Fibroblast of pulmonary artery (primary cell): ENCODE data around the gene TMEM143.
"Not testable (repeated sequence)": the region's sequence is repeated elsewhere in the genome, so short reads cannot be mapped to it uniquely, and the experiment has no call there.

Experiments used
- DNase-seq: peaks from one replicate; pipeline ENCODE4 v3.0.0-alpha.2; 2010; ENCODE audit warnings: low read depth
- H3K4me3 ChIP-seq: replicated peaks from 2 replicates; pipeline ENCODE4 v1.5.1; 2011; ENCODE audit warnings: low read depth, mild to moderate bottlenecking, control low read depth, low read length, moderate library complexity
- CTCF ChIP-seq: IDR thresholded peaks from 2 replicates; pipeline ENCODE4 v1.5.1; 2011; ENCODE audit warnings: mild to moderate bottlenecking, control low read depth, low read length, inconsistent platforms; ENCODE audit errors: missing control alignments

The TMEM143 gene

DNA sequence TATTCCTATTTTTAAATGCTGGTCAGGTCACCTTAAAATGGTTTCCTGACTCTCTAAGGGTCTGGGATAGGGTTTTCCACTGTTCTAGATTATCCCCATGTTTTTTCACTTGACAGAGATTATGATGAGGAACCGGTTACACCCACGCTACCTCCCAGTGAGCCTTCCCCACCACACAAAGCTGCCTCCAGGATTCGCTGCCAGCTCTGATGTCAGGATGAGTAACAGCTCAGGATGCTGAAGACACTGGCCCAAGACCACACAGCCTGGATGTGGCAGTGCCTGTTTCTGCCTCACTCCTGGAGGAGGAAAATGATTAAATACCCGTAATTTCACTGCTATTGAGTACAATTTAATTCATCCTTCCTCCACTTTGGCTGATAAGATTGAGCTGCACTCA lies 70.9 kb downstream of the TMEM143 start:
- no peak overlapping the region for H3K4me3 ChIP-seq
- DNase-seq: peak; percentile 80
- no peak for TF ChIP-seq CTCF

DNA sequence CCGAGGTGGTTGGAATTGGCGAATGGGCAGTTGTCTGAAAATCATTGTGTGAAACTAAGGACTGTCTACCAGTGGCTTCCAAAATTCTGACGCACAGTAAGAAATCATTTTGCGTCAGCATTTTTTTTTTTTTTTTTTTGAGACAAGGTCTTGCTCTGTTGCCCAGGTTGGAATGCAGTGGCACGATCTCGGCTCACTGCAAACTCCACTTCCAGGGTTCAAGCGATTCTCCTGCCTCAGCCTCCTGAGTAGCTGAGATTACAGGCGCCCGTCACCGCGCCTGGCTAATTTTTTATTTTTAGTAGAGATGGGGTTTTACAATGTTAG lies 72.3 kb downstream of the TMEM143 start:
- not testable (repeated sequence) for H3K4me3 ChIP-seq

DNA sequence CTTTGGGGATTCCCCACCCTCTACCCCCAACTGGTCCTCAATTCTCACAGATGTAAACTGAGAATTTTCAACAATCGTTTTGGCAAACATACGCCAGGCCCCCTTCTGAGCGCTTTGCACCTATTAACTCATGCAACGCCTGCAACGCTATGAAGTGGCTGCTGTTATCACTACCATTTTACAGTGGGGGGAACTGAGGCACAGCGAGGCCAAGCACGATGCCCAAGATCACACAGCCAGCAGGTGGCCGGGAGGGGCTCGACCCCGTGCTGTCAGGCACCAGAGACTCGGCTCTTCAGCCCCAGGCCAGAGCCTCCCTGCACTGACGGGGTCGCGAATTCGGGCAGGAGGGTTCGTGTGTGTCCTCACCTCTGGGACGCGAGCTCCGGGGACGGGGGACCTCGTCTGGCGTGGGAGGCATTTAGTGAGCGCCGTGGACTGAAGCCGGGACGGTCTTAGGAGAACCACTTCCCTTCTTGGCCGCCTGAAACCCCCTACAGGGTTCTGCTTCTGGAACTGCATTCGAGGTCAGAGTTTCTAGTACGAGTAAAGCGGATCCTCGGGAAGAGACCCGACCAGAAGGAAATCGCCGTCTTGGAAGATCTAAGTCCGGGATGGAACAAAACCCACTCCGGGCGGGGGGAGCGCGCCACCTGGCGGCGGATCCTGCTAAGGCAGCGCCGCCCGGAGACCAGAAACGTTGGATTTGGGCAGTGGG lies 72.8 kb downstream of the TMEM143 start:
- peak; percentile 95 for TF ChIP-seq CTCF
- peak overlapping the region; percentile 55 for H3K4me3 ChIP-seq
- DNase-seq: peak; percentile 85

More for the DNA sequence above, 72.3 kb downstream of the TMEM143 start:
- not testable (repeated sequence) for DNase-seq

DNA sequence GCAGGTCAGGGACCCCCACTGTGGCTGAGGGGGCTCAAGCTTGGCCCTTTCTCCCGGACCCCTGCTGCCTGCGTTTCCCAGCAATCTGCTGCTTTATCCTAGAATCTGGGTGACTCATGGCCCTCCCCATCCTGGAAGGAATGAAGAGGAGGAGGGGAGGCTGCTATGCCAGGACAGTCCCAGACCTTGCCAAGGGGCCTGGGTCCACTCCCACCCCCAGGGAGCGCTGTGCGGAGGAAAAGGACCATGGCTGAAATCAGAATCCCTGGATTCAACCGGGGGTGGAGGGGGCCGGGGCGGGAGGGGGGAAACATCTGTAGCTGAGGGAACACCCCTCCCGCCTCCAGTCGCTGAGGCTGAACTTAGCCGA lies 73.4 kb downstream of the TMEM143 start:
- peak overlapping the region; percentile 25 for H3K4me3 ChIP-seq
- peak; percentile 29 for DNase-seq

GRCh38 chr19:48287748-48288147 lies 76.0 kb downstream of the TMEM143 start:
- H3K4me3 ChIP-seq: no peak overlapping the region
- TF ChIP-seq CTCF: no peak
- no peak for DNase-seq

More for the DNA sequence above, 73.4 kb downstream of the TMEM143 start:
- peak; percentile 14 for TF ChIP-seq CTCF

DNA sequence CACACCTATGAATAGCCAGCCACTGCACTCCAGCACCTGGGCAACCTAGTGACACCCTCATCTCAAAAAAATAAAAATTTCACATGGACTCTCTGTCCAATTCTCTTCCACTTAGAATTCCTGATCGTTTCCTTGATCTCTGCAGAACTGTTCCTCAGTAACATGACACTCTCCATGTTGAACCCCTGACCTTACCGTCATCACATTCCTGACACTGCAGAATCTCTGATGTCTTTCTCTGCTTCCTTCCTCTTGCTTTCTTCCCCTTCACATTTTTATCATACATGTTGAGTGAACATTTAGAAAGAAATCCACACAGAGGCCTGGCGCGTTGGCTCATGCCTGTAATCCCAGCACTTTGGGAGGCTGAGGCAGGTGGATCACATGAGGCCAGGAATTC lies 78.8 kb downstream of the TMEM143 start:
- TF ChIP-seq CTCF: no peak
- no peak overlapping the region for H3K4me3 ChIP-seq
- DNase-seq: no peak

- DNase-seq: peak; percentile 90
- no peak for TF ChIP-seq CTCF
- no peak overlapping the region for H3K4me3 ChIP-seq
Measured at GRCh38 chr19:48283908-48284307, 79.8 kb downstream of the TMEM143 start.
